ENCODE data around the gene UVSSA.

- no peak for TF ChIP-seq EZH2 (IDR thresholded peaks at IDR 0.05; ENCODE audit: insufficient read depth, poor library complexity, severe bottlenecking)
- TF ChIP-seq EZH2phosphoT487 (IDR thresholded peaks at IDR 0.05; ENCODE audit: insufficient read depth, low read depth): no peak
Measured at GRCh38 chr4:1330761-1331590, 16.0 kb upstream of the UVSSA start.
